ENCODE measurements around the gene FBXL16. TPM values are rescaled to one million over a fixed set of nuclear protein-coding genes. Genes with fewer than 3 reads are reported as not detected.

The FBXL16 gene
- polyA plus RNA-seq, 1 of the 3 experiments (the other 2 are of a cell fraction): 19.8 TPM

DNA sequence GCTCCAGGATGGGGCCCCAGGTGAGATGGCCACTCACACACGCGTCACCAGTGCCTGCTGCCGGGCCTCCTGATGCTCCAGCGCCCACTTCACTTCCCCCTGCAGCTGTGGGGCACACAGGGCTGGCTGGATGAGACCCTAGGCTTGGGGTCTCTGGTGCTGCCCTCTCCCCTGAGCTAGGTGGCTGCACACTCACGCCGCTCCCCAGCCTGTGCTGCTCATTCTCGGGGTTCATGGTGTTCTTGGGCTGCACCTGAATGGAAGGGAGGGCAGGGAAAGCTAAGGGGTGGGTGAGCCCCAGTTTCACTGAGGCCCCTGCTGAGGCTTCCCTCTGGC lies 19.4 kb upstream of the FBXL16 start:
- no peaks in the 10 kb centered on the region for H3K27me3 ChIP-seq (ENCODE audit: insufficient read depth)
- no peaks in the 10 kb centered on the region for H3K9me3 ChIP-seq
- TF ChIP-seq RXRA (IDR thresholded peaks at IDR 0.05; ENCODE audit: borderline replicate concordance, low read depth): no peak
- TF ChIP-seq GABPA (IDR thresholded peaks at IDR 0.05; ENCODE audit: low read depth): no peak
- peaks cover 0 to 2% of the 10 kb centered on the region in 2 experiments for H3K36me3 ChIP-seq (replicated peaks in 1 of 2; ENCODE audit: control insufficient read depth in 1 of 2, insufficient read depth in 2 of 2, low read length in 1 of 2)
- no peak for DNase-seq
- no peak overlapping the region for H3K4me3 ChIP-seq (ENCODE audit: low read depth in 2 of 2, low read length in 1 of 2)
- H3K4me2 ChIP-seq: no peak overlapping the region
- H4K20me1 ChIP-seq (ENCODE audit: insufficient read depth): 0 out of 2 replicates have a peak, but pooled peaks cover 14% of the 10 kb centered on the region
- POLR2A ChIA-PET: interaction anchor here (1.0 to 2.6 kb wide), 4 partner anchors 9 to 18 kb away, joined by 3 to 13 read pairs (median 3); partner anchors contain the start of gene METRN
- H3K4me1 ChIP-seq (ENCODE audit: control insufficient read depth in 1 of 2, insufficient read depth in 2 of 2, low read depth in 1 of 2, low read length in 1 of 2): peaks cover 5 to 30% of the 10 kb centered on the region in 2 experiments; a peak in 3 of 4 replicates
- CTCF ChIA-PET: interaction anchor here (1.3 to 20.3 kb wide), 4 partner anchors 12 to 61 kb away, joined by 3 to 358 read pairs (median 7); partner anchors contain the start of genes ANTKMT, FBXL16 and METRN
- no peaks in the 10 kb centered on the region for H3K9me2 ChIP-seq
- WGBS (ENCODE audit: low lambda C conversion rate): 94% methylated on average over 3 of the region's 7 CpGs
- H3K79me2 ChIP-seq (ENCODE audit: insufficient read depth): no peaks in the 10 kb centered on the region; the same call in 1 of the 2 replicates
- H2AFZ ChIP-seq (ENCODE audit: low read depth): no peak overlapping the region
- H3K9ac ChIP-seq: no peak overlapping the region
- H3F3A ChIP-seq (replicated peaks; ENCODE audit: insufficient read depth): peaks cover 21% of the 10 kb centered on the region
- no peak overlapping the region for H3K27ac ChIP-seq (ENCODE audit: low read depth in 2 of 2, low read length in 1 of 2)

DNA sequence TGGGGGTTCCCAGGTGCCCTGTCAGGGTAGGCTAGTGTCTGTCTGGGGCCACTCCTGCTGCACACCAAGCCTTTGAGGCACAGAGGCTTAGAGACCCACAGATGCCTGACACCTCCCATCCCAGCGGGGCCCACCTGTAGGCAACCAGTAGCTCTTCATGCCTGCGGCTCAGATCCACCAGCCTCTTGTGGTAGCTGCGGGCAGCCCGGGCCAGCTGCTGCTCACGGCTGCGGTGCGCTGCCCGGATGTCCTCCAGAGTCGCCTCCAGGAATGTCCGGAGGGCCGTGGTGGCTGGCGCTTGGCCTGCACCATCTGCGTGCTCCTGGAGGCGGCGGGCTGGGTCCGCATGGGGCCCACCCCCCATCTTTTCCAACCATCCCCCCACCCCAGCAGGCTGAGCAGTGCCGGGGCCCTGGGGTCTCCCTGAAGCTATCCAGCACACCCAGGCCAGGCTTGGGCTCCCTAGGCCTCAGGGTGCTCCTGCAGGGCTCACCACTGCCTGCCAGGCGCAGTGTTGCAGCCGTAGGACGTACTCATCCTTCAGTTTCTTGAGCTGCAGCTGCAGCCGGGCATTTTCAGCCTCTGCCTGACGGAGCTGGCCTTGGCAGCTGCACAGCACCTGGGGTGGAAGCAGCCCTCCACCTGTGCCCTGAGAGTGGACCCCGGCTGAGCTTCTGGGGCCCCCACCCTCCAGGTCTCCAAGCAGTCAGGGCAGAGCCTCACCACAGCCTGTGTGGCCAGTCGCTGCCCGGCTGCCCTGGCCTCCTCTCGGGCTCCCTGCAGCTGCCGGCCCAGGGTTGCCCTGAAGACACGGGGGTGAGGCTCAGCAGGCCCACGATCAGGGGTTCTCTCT lies 18.8 kb upstream of the FBXL16 start:
- no peaks in the 10 kb centered on the region for H3K27me3 ChIP-seq (ENCODE audit: insufficient read depth)
- ChIA-PET CTCF (interaction anchor here (1.3 to 22.4 kb wide), 6 partner anchors 4 to 61 kb away, joined by 3 to 358 read pairs (median 8); partner anchors contain the start of genes ANTKMT, CCDC78, CIAO3 and FBXL16), POLR2A (interaction anchor here (0.8 to 2.6 kb wide), 7 partner anchors 8 to 18 kb away, joined by 3 to 13 read pairs (median 3); partner anchors contain the start of gene METRN)
- TF ChIP-seq POLR2AphosphoS5 (IDR thresholded peaks at IDR 0.05; ENCODE audit: low read depth, low read length) (peak; percentile 26; the same call in 1 of the 2 replicates), TCF12 (IDR thresholded peaks at IDR 0.05) (no peak)
- WGBS (ENCODE audit: low lambda C conversion rate): no CpG with 5 or more reads among the region's 29 CpGs
- H2AFZ ChIP-seq (ENCODE audit: low read depth): no peak overlapping the region
- H3K4me2 ChIP-seq: no peak overlapping the region
- DNase-seq: no peak
- H3F3A ChIP-seq (replicated peaks; ENCODE audit: insufficient read depth): peaks cover 25% of the 10 kb centered on the region
- no peaks in the 10 kb centered on the region; the same call in 1 of the 2 replicates for H3K79me2 ChIP-seq (ENCODE audit: insufficient read depth)
- H4K20me1 ChIP-seq (ENCODE audit: insufficient read depth): 0 out of 2 replicates have a peak, but pooled peaks cover 14% of the 10 kb centered on the region
- H3K36me3 ChIP-seq (replicated peaks in 1 of 2; ENCODE audit: control insufficient read depth in 1 of 2, insufficient read depth in 2 of 2, low read length in 1 of 2): peaks cover 0 to 2% of the 10 kb centered on the region in 2 experiments
- no peak overlapping the region for H3K4me3 ChIP-seq (ENCODE audit: low read depth in 2 of 2, low read length in 1 of 2)
- no peaks in the 10 kb centered on the region for H3K9me2 ChIP-seq
- no peak overlapping the region for H3K9ac ChIP-seq
- H3K27ac ChIP-seq (ENCODE audit: low read depth in 2 of 2, low read length in 1 of 2): no peak overlapping the region
- peaks cover 8 to 36% of the 10 kb centered on the region in 2 experiments; a peak in 3 of 4 replicates for H3K4me1 ChIP-seq (ENCODE audit: control insufficient read depth in 1 of 2, insufficient read depth in 2 of 2, low read depth in 1 of 2, low read length in 1 of 2)
- H3K9me3 ChIP-seq: no peaks in the 10 kb centered on the region

DNA sequence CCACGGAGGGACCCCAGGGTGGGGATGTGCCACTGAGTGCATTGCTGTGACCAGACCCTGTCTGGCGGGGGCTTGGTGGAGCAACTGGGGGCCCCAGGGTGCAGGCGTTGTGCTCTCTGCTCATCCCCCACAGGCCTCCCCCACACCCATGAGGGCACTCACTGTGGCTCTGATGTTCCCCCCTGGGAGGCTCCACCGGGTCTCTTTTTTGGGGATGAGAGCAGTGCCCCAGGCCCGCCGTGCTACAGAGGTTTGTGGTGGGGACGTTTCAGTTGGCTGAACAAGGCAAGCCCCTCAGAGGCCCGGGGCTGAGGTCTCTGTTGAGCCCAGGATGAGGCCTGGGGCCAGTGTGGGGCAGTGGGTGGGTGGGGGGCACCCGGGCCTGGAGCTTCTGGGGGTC lies 18.1 kb upstream of the FBXL16 start:
- WGBS (ENCODE audit: low lambda C conversion rate): 60% methylated on average over 1 of the region's 9 CpGs
- Histone ChIP-seq H3K4me3 (ENCODE audit: low read depth in 2 of 2, low read length in 1 of 2) (no peak overlapping the region), H3K4me1 (ENCODE audit: control insufficient read depth in 1 of 2, insufficient read depth in 2 of 2, low read depth in 1 of 2, low read length in 1 of 2) (peaks cover 8 to 37% of the 10 kb centered on the region in 2 experiments; a peak in 3 of 4 replicates), H3K79me2 (ENCODE audit: insufficient read depth) (no peaks in the 10 kb centered on the region; the same call in 1 of the 2 replicates), H3K9me3 (no peaks in the 10 kb centered on the region), H3K4me2 (no peak overlapping the region), H2AFZ (ENCODE audit: low read depth) (no peak overlapping the region), H3F3A (replicated peaks; ENCODE audit: insufficient read depth) (peaks cover 31% of the 10 kb centered on the region), H4K20me1 (ENCODE audit: insufficient read depth) (0 out of 2 replicates have a peak, but pooled peaks cover 14% of the 10 kb centered on the region), H3K27ac (ENCODE audit: low read depth in 2 of 2, low read length in 1 of 2) (no peak overlapping the region), H3K36me3 (replicated peaks in 1 of 2; ENCODE audit: control insufficient read depth in 1 of 2, insufficient read depth in 2 of 2, low read length in 1 of 2) (peaks cover 0 to 2% of the 10 kb centered on the region in 2 experiments), H3K9ac (no peak overlapping the region), H3K9me2 (no peaks in the 10 kb centered on the region), H3K27me3 (ENCODE audit: insufficient read depth) (no peaks in the 10 kb centered on the region)
- ChIA-PET CTCF (interaction anchor here (1.3 to 22.4 kb wide), 5 partner anchors 5 to 62 kb away, joined by 7 to 358 read pairs (median 35); partner anchors contain the start of genes ANTKMT, CCDC78, CIAO3 and FBXL16), POLR2A (interaction anchor here (0.8 to 1.4 kb wide), 3 partner anchors 11 to 17 kb away, joined by 3 to 4 read pairs (median 3); no protein-coding TSS in a partner anchor)
- no peak for DNase-seq
- no peak for TF ChIP-seq TCF12 (IDR thresholded peaks at IDR 0.05)
- TF ChIP-seq RCOR1 (IDR thresholded peaks at IDR 0.05; ENCODE audit: low read length): no peak
- TF ChIP-seq YY1 (IDR thresholded peaks at IDR 0.05; ENCODE audit: low read depth): no peak
- no peak for TF ChIP-seq POLR2AphosphoS5 (IDR thresholded peaks at IDR 0.05; ENCODE audit: low read depth, low read length)
- TF ChIP-seq, protein P1, sequence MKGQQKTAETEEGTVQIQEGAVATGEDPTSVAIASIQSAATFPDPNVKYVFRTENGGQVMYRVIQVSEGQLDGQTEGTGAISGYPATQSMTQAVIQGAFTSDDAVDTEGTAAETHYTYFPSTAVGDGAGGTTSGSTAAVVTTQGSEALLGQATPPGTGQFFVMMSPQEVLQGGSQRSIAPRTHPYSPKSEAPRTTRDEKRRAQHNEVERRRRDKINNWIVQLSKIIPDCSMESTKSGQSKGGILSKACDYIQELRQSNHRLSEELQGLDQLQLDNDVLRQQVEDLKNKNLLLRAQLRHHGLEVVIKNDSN (IDR thresholded peaks at IDR 0.05; ENCODE audit: borderline replicate concordance, low read depth): no peak
- TF ChIP-seq, protein P2, sequence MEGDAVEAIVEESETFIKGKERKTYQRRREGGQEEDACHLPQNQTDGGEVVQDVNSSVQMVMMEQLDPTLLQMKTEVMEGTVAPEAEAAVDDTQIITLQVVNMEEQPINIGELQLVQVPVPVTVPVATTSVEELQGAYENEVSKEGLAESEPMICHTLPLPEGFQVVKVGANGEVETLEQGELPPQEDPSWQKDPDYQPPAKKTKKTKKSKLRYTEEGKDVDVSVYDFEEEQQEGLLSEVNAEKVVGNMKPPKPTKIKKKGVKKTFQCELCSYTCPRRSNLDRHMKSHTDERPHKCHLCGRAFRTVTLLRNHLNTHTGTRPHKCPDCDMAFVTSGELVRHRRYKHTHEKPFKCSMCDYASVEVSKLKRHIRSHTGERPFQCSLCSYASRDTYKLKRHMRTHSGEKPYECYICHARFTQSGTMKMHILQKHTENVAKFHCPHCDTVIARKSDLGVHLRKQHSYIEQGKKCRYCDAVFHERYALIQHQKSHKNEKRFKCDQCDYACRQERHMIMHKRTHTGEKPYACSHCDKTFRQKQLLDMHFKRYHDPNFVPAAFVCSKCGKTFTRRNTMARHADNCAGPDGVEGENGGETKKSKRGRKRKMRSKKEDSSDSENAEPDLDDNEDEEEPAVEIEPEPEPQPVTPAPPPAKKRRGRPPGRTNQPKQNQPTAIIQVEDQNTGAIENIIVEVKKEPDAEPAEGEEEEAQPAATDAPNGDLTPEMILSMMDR (IDR thresholded peaks at IDR 0.05): no peak
- TF ChIP-seq, protein P3, sequence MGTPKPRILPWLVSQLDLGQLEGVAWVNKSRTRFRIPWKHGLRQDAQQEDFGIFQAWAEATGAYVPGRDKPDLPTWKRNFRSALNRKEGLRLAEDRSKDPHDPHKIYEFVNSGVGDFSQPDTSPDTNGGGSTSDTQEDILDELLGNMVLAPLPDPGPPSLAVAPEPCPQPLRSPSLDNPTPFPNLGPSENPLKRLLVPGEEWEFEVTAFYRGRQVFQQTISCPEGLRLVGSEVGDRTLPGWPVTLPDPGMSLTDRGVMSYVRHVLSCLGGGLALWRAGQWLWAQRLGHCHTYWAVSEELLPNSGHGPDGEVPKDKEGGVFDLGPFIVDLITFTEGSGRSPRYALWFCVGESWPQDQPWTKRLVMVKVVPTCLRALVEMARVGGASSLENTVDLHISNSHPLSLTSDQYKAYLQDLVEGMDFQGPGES (IDR thresholded peaks at IDR 0.05; ENCODE audit: low read depth, low read length): no peak
- TF ChIP-seq EZH2phosphoT487 (IDR thresholded peaks at IDR 0.05; ENCODE audit: borderline replicate concordance, low read depth): no peak
- no peak for TF ChIP-seq RXRA (IDR thresholded peaks at IDR 0.05; ENCODE audit: borderline replicate concordance, low read depth)
